NOMO-1 treated with DMSO at 0.1 percent for 48 hours (cell line): ENCODE results near the gene PTPN18.
A peak's percentile ranks its signal among the peaks of the same experiment; 100 is the strongest.

Source experiments
- DNase-seq: peaks from one replicate; lab custom pipeline; 2025; ENCODE audit not compliant: unreplicated experiment; lab: John Stamatoyannopoulos, UW

Gene PTPN18

GRCh38 chr2:130363479-130363878 is 7.6 kb downstream of the PTPN18 start:
- no peak for DNase-seq

- no peak for DNase-seq
Measured at GRCh38 chr2:130365075-130365474, 9.2 kb downstream of the PTPN18 start.

- no peak for DNase-seq
Measured at GRCh38 chr2:130365963-130366362, 10.1 kb downstream of the PTPN18 start.

- DNase-seq = no peak
Measured at GRCh38 chr2:130366720-130367119, 10.9 kb downstream of the PTPN18 start.

- no peak for DNase-seq
Measured at GRCh38 chr2:130368786-130369185, 12.9 kb downstream of the PTPN18 start.

GRCh38 chr2:130369311-130369964 is 13.6 kb downstream of the PTPN18 start:
- peak; percentile 10 for DNase-seq

- no peak for DNase-seq
Measured at GRCh38 chr2:130369965-130370341, 14.1 kb downstream of the PTPN18 start.

GRCh38 chr2:130370490-130370889 is 14.6 kb downstream of the PTPN18 start:
- no peak for DNase-seq

GRCh38 chr2:130371723-130372054 is 15.8 kb downstream of the PTPN18 start:
- no peak for DNase-seq

GRCh38 chr2:130372055-130372832 is 16.4 kb downstream of the PTPN18 start:
- peak; percentile 78 for DNase-seq

- no peak for DNase-seq
Measured at GRCh38 chr2:130372833-130373807, 17.3 kb downstream of the PTPN18 start.

GRCh38 chr2:130373808-130374365 is 18.0 kb downstream of the PTPN18 start:
- no peak for DNase-seq

GRCh38 chr2:130374587-130375290 is 18.9 kb downstream of the PTPN18 start:
- DNase-seq = no peak

GRCh38 chr2:130375291-130376266 is 19.7 kb downstream of the PTPN18 start:
- no peak for DNase-seq

GRCh38 chr2:130376433-130377293 is 20.8 kb downstream of the PTPN18 start:
- peak; percentile 52 for DNase-seq

- DNase-seq = no peak
Measured at GRCh38 chr2:130377491-130377890, 21.6 kb downstream of the PTPN18 start.

GRCh38 chr2:130378206-130378897 is 22.5 kb downstream of the PTPN18 start:
- no peak for DNase-seq

GRCh38 chr2:130378898-130379214 is 23.0 kb downstream of the PTPN18 start:
- no peak for DNase-seq
